ENCODE results near the gene CDHR4.
"Not testable (repeated sequence)": the region's sequence is repeated elsewhere in the genome, so short reads cannot be mapped to it uniquely, and the experiment has no call there.

Gene CDHR4, protein sequence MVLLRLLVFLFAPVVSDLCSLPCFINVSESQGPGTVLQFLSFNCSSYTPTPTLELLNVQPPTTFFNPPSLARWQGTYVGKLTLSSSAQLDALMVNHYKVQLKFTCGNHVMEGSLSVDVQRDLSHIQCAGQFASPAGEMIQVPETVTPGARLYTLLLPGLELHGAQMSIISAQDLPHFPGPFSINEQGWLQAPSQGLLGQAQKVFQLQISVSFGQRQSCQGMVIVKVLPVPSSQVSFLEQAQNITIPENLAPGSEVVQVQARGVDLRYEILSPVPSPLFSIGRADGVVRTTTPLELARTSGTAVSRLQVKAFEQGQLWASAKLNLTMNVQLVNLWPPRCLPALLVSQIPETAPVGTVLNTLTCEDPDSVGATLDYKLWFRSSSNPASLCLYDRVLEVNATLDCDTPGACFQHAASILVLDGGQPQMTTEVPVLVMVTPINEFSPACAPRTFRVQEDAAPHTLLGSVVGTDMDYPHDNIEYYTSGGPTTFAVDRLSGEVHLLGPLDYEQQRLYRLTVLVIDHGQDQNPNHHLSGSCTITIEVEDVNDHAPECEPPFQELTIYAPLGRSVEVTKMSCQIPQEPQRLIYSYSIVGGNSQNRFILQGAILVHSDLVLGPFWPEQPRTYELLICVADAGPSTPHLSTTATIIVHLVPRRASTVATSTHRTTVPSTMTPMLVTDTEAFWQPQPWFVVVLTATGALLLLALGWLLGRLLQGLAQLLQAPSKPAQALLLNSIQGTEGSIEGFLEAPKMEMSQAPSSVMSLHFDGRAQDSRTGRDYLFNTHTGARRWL

DNA sequence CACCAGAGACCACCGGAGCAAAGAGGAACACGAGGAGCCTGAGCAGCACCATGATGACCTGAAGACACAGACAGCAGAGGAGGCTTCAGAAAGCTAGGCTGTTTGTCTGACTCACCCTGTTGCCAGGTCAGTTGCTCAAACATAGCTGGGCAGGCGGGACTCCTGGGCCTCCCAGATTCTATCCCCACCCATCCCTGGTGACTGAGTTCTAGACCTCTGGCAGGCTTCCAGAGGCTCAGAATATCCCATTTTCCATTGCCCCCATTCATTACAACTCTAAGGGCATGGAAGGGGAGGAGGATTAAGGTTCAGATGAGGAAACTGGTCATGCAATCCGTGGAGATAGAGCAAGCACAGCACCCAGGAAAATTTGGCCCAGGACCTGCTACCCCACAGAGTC lies at the start of gene CDHR4:
Gene CDHR4, minus strand, starts transcription at position 113 of the 400 bp plus-strand sequence. Its CDS starts 61 bp downstream, at position 52.
- DNase-seq (ENCODE audit: low read depth in 2 of 2): no peak

- no peak for DNase-seq (ENCODE audit: low read depth in 2 of 2)
Measured at GRCh38 chr3:49845694-49846093, 46.0 kb upstream of the CDHR4 start.

DNA sequence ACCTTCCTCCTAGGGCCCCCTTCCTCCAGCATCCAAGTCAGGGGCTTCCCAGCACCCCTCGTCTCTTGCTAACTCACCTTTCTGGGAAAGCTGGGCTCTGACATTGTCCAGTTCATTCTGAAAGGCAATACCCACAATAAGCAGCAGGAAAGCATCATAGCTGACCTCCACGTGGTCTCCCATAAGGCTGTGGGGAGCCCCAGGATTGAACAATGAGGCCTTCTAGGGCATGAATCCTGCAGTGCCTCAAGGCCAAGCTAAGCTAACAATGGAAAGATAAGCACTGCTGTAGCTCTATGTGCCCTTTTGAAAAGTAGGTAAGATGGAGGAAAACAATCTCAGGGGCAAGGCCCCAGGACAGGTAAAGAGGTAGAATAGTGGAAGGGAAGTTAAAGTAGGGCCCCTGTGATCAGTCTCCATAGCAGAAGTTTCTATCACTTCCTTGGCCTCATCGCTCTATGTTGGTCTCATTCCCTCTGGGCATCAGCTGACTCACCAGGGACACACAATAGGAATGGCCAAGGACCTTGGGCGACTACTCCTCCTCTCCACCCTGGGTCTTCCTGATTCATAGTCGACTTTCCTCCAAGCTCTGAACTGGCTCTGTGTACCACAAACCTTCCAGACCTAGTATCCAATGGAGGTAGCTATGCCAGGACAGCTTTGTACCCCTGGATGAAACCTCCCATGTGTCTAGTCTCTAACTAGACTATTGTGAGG lies 45.0 kb upstream of the CDHR4 start:
- no peak for DNase-seq (ENCODE audit: low read depth in 2 of 2)

- no peak for DNase-seq (ENCODE audit: low read depth in 2 of 2)
Measured at GRCh38 chr3:49842843-49843517, 43.3 kb upstream of the CDHR4 start.

- no peak for DNase-seq (ENCODE audit: low read depth in 2 of 2)
Measured at GRCh38 chr3:49841806-49842205, 42.1 kb upstream of the CDHR4 start.

- DNase-seq (ENCODE audit: low read depth in 2 of 2): no peak
Measured at GRCh38 chr3:49841126-49841696, 41.5 kb upstream of the CDHR4 start.

DNA sequence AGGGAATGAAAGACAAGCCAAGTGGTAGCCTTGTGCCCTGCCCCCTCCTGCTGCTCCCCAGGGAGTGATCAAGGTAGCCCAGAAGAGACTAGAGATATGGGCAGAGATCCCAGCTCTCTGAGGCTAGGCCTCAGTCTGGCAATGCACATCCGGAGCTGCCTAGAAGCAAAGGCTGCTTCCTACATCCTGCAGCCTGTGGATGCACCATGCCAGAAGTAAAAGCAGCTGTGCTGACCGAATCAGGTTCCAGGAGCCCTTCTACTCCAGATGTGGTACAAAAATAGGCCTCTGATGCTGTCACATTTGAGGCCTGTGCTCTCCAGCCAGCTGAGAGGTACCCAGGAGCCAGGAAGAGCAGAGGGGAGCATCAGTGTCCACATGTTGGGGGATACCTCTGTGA lies 40.7 kb upstream of the CDHR4 start:
- no peak for DNase-seq (ENCODE audit: low read depth in 2 of 2)

DNA sequence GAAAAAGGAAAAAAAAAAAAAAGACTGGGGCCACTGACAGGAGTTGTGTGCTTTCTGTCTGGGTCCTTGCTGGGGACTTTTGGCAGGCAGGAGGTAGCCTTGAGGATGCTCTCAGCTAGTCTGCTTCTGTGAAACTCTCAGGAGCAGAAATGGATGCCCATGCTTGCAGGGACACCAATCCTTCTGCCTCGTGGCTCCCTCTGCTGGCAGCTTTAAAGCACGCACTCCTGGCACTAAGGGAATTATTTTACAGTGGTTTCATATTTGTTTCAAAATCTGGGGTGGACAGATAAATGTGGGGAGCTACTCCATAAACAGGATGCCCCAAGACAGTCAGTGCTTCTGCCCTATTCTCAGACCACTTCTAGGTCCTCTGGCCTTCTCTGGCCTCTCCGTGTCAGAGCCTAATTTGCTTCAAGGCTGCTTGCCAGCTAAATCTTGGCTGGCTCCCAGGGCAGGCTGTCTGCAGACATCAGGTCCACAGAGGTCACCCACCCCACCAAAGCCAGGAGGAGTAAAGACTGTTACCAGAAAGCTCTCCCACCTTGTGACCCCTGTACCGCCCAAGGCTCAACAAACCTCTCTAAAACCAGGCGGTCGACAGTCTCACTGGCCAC lies 39.6 kb upstream of the CDHR4 start:
- peak; percentile 70 for DNase-seq (ENCODE audit: low read depth in 2 of 2)

- DNase-seq (ENCODE audit: low read depth in 2 of 2): no peak
Measured at GRCh38 chr3:49831341-49831740, 31.7 kb upstream of the CDHR4 start.

DNA sequence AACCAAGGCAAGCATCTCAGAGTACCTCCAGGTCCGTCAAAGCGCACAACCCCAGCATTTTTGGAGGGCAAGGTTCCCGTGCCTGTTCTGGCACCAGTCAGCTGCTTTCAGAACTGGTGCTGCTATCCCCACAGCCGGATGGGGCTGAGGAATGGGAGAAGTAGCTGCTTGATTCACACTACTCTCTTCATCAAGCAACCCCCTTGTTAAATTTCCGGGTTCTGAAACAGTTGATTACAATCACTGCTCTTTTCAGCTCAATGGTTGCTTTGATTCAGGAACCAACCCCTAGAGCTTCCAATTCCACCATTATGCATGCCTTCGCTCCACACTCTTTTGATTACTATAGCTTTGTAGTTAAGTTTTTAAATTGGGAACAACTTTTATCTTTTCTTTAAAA lies 26.3 kb upstream of the CDHR4 start:
- no peak for DNase-seq (ENCODE audit: low read depth in 2 of 2)

- DNase-seq (ENCODE audit: low read depth in 2 of 2): not testable (repeated sequence)
Measured at GRCh38 chr3:49823131-49823530, 23.5 kb upstream of the CDHR4 start.

DNA sequence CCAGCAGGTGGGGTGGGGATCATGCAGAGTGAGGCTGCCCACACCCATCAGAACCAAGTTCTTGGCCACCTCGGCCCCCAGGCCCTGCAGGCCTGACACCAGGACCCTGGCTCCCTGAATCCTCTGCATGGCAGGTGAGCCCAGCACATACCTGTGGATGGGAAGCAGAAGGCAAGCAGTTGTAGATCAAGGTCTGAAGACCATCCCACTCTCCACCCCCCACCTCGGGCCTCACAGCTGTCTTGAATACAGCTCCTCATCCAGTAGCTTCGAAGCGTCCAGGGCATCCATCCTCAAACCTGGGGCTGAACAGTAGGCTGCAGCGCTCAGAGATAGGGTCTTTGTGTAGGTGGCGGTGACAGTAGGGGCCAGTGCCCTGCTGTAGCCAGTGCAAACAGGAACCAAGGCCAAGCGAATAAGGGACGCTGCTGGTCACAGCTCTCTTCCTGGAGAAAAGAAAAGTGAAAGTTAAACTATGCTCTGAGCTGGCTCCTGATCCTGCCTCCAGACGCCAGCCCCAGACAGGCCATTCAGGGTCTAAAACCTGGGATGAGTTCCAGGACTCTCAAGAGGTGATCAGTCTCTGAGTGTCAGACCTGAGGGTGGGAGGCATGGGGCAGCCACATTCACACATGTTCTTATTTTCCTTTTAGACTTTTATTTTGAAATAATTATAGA lies 14.0 kb upstream of the CDHR4 start, which contains the start of gene UBA7:
Gene UBA7, minus strand, starts transcription at position 457 of the 678 bp plus-strand sequence. Its CDS starts 166 bp downstream, at position 291.
- peak in 1 of 2 donors; percentile 21 for DNase-seq (ENCODE audit: low read depth in 2 of 2)

DNA sequence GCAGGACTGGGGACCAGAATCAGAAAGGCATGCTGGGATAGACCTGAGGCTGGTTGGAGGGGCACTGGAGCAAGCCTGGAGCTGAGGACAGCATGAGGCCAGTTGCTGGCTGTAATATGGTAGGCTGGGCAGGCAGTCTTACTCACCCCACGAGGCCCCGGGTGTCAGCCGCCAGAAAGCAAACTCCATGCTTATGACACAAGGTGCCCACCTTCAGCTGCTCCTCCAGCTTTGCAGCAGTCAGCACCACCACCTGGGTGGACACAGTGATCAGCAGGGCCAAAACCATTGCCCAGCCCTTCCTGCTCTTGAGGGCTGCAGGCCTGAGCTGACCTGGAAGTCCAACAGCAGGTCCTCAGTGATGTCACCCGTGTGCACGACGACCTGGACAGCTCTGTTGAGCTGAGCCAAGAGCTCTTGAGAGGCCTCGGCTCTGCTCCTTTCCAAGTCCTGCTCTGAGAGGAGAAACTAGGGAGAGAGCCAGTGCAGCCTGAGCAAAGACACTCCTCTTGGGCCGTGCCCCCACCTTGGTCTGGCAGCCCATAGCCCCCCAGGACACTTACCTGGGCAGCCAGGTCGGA lies 13.3 kb upstream of the CDHR4 start:
- DNase-seq (ENCODE audit: low read depth in 2 of 2): no peak

- DNase-seq (ENCODE audit: low read depth in 2 of 2): no peak
Measured at GRCh38 chr3:49807431-49808114, 7.9 kb upstream of the CDHR4 start.

- no peak for DNase-seq (ENCODE audit: low read depth in 2 of 2)
Measured at GRCh38 chr3:49806850-49807249, 7.2 kb upstream of the CDHR4 start.

DNA sequence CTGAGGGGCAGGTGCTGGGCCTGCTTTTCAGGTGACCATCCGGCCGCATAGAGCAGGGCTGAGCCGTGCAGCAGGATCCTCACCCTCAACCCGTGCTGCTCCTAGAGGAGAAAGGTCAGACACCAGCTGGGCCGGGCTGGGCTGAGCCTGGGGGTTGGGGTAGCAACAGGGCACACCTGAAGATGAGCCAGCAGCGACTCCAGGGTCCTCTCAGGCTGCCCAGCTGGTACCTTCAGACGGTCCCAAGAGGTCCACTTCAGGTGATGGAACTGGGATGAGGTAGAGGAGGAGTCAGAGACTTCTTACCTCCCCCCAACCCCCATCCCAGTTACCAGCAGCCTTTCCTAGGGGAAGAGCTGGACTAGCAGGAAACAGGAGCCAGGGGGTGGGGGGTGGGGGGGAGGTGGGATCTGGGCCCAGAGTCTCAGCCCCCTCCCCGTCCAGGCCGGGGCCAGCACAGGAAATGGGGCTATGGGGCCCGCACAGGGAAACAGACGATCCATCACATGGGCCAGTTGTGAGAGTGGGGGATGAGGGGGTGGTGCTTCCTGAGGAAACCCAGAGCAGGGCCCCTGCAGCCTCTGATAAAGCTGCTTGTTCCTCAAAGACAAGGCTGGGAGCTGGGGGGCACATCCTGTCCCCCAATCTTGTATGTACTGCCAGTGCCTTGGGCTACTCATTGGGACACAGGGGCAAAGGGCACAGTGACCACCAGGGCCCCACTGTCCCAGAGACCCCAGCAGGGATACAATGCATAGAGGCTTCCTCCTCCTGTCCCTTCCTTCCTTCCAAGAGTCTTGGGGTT lies 6.4 kb upstream of the CDHR4 start:
- no peak for DNase-seq (ENCODE audit: low read depth in 2 of 2)

GRCh38 chr3:49805367-49805782 lies 5.7 kb upstream of the CDHR4 start:
- DNase-seq (ENCODE audit: low read depth in 2 of 2): no peak
